Activated CD4-positive, alpha-beta T cell treated with anti-CD3 and anti-CD28 coated beads for 36 hours (primary cell): ENCODE results near the gene SOHLH1. TPM values are rescaled to one million over a fixed set of nuclear protein-coding genes. Genes with fewer than 3 reads are reported as not detected.

ENCODE experiments used
- ATAC-seq: fragments of 200-7000 bp; cut with Tn5 transposase; one replicate; pipeline ENCODE4 v1.10.0; 2021; ENCODE audit warnings: mild to moderate bottlenecking, moderate library complexity
- CTCF ChIA-PET: fragments of 350-600 bp; sonication (Branson Sonifier 250); formaldehyde crosslinking; loops from one replicate; lab custom pipeline; 2021; ENCODE audit warnings: antibody characterized with exemption; lab: Charles Lee
- POLR2A ChIA-PET: fragments of 350-600 bp; sonication (Branson Sonifier 250); formaldehyde crosslinking; loops from one replicate; lab custom pipeline; 2021; ENCODE audit warnings: antibody characterized with exemption, inconsistent platforms; lab: Charles Lee
- DNase-seq: peaks from one replicate; pipeline ENCODE4 v3.0.0-alpha.2; 2020
- H3K27ac Mint-ChIP-seq: one replicate; pipeline ENCODE4 v1.8.0; 2021; ENCODE audit warnings: mixed read lengths
- H3K27me3 Mint-ChIP-seq: one replicate; pipeline ENCODE4 v1.8.0; 2021; ENCODE audit warnings: mixed read lengths
- H3K36me3 Mint-ChIP-seq: one replicate; pipeline ENCODE4 v1.8.0; 2021; ENCODE audit warnings: low read depth, mixed read lengths
- H3K4me1 Mint-ChIP-seq: one replicate; pipeline ENCODE4 v1.8.0; 2021; ENCODE audit warnings: mixed read lengths
- H3K4me3 Mint-ChIP-seq: one replicate; pipeline ENCODE4 v1.8.0; 2021; ENCODE audit warnings: mild to moderate bottlenecking, moderate library complexity, mixed read lengths
- H3K9me3 Mint-ChIP-seq: one replicate; pipeline ENCODE4 v1.8.0; 2021; ENCODE audit warnings: low read depth, mixed read lengths
- intact Hi-C, 2 experiments: fragments of 100-400 bp; cut with DNase I in 1 of 2; cut with micrococcal nuclease in 1 of 2; formaldehyde crosslinking; loops; one replicate each; pipeline versions ENCODE4 v1.14.2 to v1.15.1; 2022 to 2024; cut with DNase I, micrococcal nuclease
- total RNA-seq, 2 experiments: library from RNA; stranded (reverse); gene quantifications; one replicate each; pipeline ENCODE4 v1.2.3, GENCODE V29; 2021

SOHLH1 gene
- total RNA-seq, 2 experiments from 2014 or later: not detected

GRCh38 chr9:135662758-135663450 lies 36.4 kb downstream of the SOHLH1 start, which contains the start of gene LCN9:
TSS of gene LCN9 (plus strand) at chr9:135663309. CDS start at chr9:135663322, 13 bp downstream.
- peaks cover 2% of the 10 kb centered on the region for H3K27me3 Mint-ChIP-seq
- H3K4me1 Mint-ChIP-seq: no peaks in the 10 kb centered on the region
- CTCF ChIA-PET: no interaction called here
- H3K27ac Mint-ChIP-seq: no peak within 1 kb of the TSS
- no peak for DNase-seq
- no peak within 1 kb of the TSS for H3K4me3 Mint-ChIP-seq
- no peak for ATAC-seq
- H3K9me3 Mint-ChIP-seq: no peaks in the 10 kb centered on the region
- H3K36me3 Mint-ChIP-seq: no peaks in the 10 kb centered on the region
- POLR2A ChIA-PET: no interaction called here
- intact Hi-C loops: no loop called here

- no peak overlapping the region for H3K4me3 Mint-ChIP-seq
- ATAC-seq (no peak), DNase-seq (no peak)
- H3K27ac Mint-ChIP-seq: no peak overlapping the region
- intact Hi-C loops: no loop called here
- CTCF ChIA-PET: no interaction called here
- H3K36me3 Mint-ChIP-seq: no peaks in the 10 kb centered on the region
- POLR2A ChIA-PET: no interaction called here
- H3K27me3 Mint-ChIP-seq: peaks cover 2% of the 10 kb centered on the region
- no peaks in the 10 kb centered on the region for H3K4me1 Mint-ChIP-seq
- H3K9me3 Mint-ChIP-seq: no peaks in the 10 kb centered on the region
These were observed 37.3 kb downstream of the SOHLH1 start for GRCh38 chr9:135661816-135662560.

- DNase-seq: no peak
- H3K36me3 Mint-ChIP-seq: no peaks in the 10 kb centered on the region
- H3K4me1 Mint-ChIP-seq: no peaks in the 10 kb centered on the region
- H3K4me3 Mint-ChIP-seq: no peak overlapping the region
- H3K27me3 Mint-ChIP-seq: peaks cover 2% of the 10 kb centered on the region
- POLR2A ChIA-PET: no interaction called here
- ATAC-seq: no peak
- no peak overlapping the region for H3K27ac Mint-ChIP-seq
- no peaks in the 10 kb centered on the region for H3K9me3 Mint-ChIP-seq
- CTCF ChIA-PET: no interaction called here
- intact Hi-C loops: no loop called here
These were observed 38.9 kb downstream of the SOHLH1 start for GRCh38 chr9:135660407-135660806.

- peaks cover 2% of the 10 kb centered on the region for H3K27me3 Mint-ChIP-seq
- H3K36me3 Mint-ChIP-seq: no peaks in the 10 kb centered on the region
- DNase-seq: no peak
- no peak overlapping the region for H3K27ac Mint-ChIP-seq
- intact Hi-C loops: no loop called here
- CTCF ChIA-PET: no interaction called here
- POLR2A ChIA-PET: no interaction called here
- H3K9me3 Mint-ChIP-seq: no peaks in the 10 kb centered on the region
- H3K4me3 Mint-ChIP-seq: no peak overlapping the region
- no peaks in the 10 kb centered on the region for H3K4me1 Mint-ChIP-seq
- ATAC-seq: no peak
These were observed 40.0 kb downstream of the SOHLH1 start for GRCh38 chr9:135659252-135659651.

- no peaks in the 10 kb centered on the region for H3K36me3 Mint-ChIP-seq
- H3K9me3 Mint-ChIP-seq: no peaks in the 10 kb centered on the region
- DNase-seq (no peak), ATAC-seq (no peak)
- POLR2A ChIA-PET: no interaction called here
- H3K27ac Mint-ChIP-seq: no peak overlapping the region
- intact Hi-C loops: no loop called here
- H3K4me3 Mint-ChIP-seq: no peak overlapping the region
- peaks cover 4% of the 10 kb centered on the region for H3K27me3 Mint-ChIP-seq
- CTCF ChIA-PET: no interaction called here
- no peaks in the 10 kb centered on the region for H3K4me1 Mint-ChIP-seq
These were observed 41.9 kb downstream of the SOHLH1 start for GRCh38 chr9:135657416-135657815.

- peaks cover 4% of the 10 kb centered on the region for H3K9me3 Mint-ChIP-seq
- CTCF ChIA-PET: no interaction called here
- no peak overlapping the region for H3K4me3 Mint-ChIP-seq
- peaks cover 8% of the 10 kb centered on the region for H3K27me3 Mint-ChIP-seq
- DNase-seq (no peak), ATAC-seq (no peak)
- POLR2A ChIA-PET: no interaction called here
- H3K27ac Mint-ChIP-seq: no peak overlapping the region
- intact Hi-C loops: no loop called here
- no peaks in the 10 kb centered on the region for H3K36me3 Mint-ChIP-seq
- no peaks in the 10 kb centered on the region for H3K4me1 Mint-ChIP-seq
These were observed 44.0 kb downstream of the SOHLH1 start for GRCh38 chr9:135655317-135655716.

GRCh38 chr9:135650408-135650807 lies 48.9 kb downstream of the SOHLH1 start:
- Mint-ChIP-seq H3K27ac (no peak overlapping the region), H3K4me1 (no peaks in the 10 kb centered on the region), H3K4me3 (no peak overlapping the region), H3K27me3 (peaks cover 8% of the 10 kb centered on the region), H3K36me3 (peaks cover 2% of the 10 kb centered on the region), H3K9me3 (peaks cover 30% of the 10 kb centered on the region)
- POLR2A ChIA-PET: no interaction called here
- CTCF ChIA-PET: interaction anchor here (0.6 kb wide), 1 partner anchor 463 kb away, joined by 5 read pairs; no protein-coding TSS in a partner anchor
- no peak for DNase-seq
- no peak for ATAC-seq
- intact Hi-C loops: no loop called here

- Mint-ChIP-seq H3K4me3 (no peak overlapping the region), H3K27me3 (peaks cover 8% of the 10 kb centered on the region), H3K4me1 (no peaks in the 10 kb centered on the region), H3K9me3 (peaks cover 39% of the 10 kb centered on the region), H3K36me3 (peaks cover 2% of the 10 kb centered on the region), H3K27ac (no peak overlapping the region)
- POLR2A ChIA-PET: no interaction called here
- ATAC-seq (no peak), DNase-seq (no peak)
- intact Hi-C loops: no loop called here
- CTCF ChIA-PET: no interaction called here
These were observed 49.8 kb downstream of the SOHLH1 start for GRCh38 chr9:135649508-135649907.

- ATAC-seq (no peak), DNase-seq (no peak)
- H3K4me1 Mint-ChIP-seq: no peaks in the 10 kb centered on the region
- peaks cover 8% of the 10 kb centered on the region for H3K27me3 Mint-ChIP-seq
- H3K36me3 Mint-ChIP-seq: peaks cover 2% of the 10 kb centered on the region
- H3K27ac Mint-ChIP-seq: no peak overlapping the region
- ChIA-PET POLR2A (no interaction called here), CTCF (no interaction called here)
- no peak overlapping the region for H3K4me3 Mint-ChIP-seq
- peaks cover 43% of the 10 kb centered on the region for H3K9me3 Mint-ChIP-seq
- intact Hi-C loops: no loop called here
These were observed 50.5 kb downstream of the SOHLH1 start for GRCh38 chr9:135648494-135649410.

- DNase-seq (no peak), ATAC-seq (no peak)
- POLR2A ChIA-PET: no interaction called here
- Mint-ChIP-seq H3K27ac (no peak overlapping the region), H3K27me3 (peaks cover 6% of the 10 kb centered on the region), H3K4me1 (no peaks in the 10 kb centered on the region), H3K9me3 (peaks cover 47% of the 10 kb centered on the region), H3K36me3 (peaks cover 2% of the 10 kb centered on the region), H3K4me3 (no peak overlapping the region)
- intact Hi-C loops: no loop called here
- CTCF ChIA-PET: no interaction called here
These were observed 51.4 kb downstream of the SOHLH1 start for GRCh38 chr9:135647884-135648283.

GRCh38 chr9:135644631-135645218 lies 54.6 kb downstream of the SOHLH1 start:
- ChIA-PET CTCF (no interaction called here), POLR2A (no interaction called here)
- no peak overlapping the region for H3K4me3 Mint-ChIP-seq
- H3K27me3 Mint-ChIP-seq: peaks cover 8% of the 10 kb centered on the region
- H3K36me3 Mint-ChIP-seq: peaks cover 2% of the 10 kb centered on the region
- intact Hi-C loops: no loop called here
- ATAC-seq (no peak), DNase-seq (no peak)
- no peak overlapping the region for H3K27ac Mint-ChIP-seq
- H3K4me1 Mint-ChIP-seq: no peaks in the 10 kb centered on the region
- H3K9me3 Mint-ChIP-seq: peaks cover 39% of the 10 kb centered on the region
